Esophagus muscularis mucosa (tissue), 4 donors: ENCODE results near the gene NINJ1. TPM values are rescaled to one million over a fixed set of nuclear protein-coding genes. Genes with fewer than 3 reads are reported as not detected.

Source experiments
- DNase-seq: peaks from one replicate; pipeline ENCODE4 v3.0.0-alpha.2; 2017; ENCODE audit errors: extremely low spot score
- H3K27ac ChIP-seq, 4 donors: fragments of 200-600 bp; sonication (generic); replicated peaks in 1 of 4; 1 replicate in 3 of 4; 2 replicates in 1 of 4; pipeline ENCODE4 v1.5.1; 2016 to 2019; ENCODE audit warnings: mild to moderate bottlenecking in 1 of 4
- H3K27me3 ChIP-seq, 4 donors: fragments of 200-600 bp; sonication (generic); one replicate each; pipeline versions ENCODE4 v1.5.1 to v1.6.0; 2016 to 2019
- H3K36me3 ChIP-seq, 4 donors: fragments of 200-600 bp; sonication (generic); one replicate each; pipeline ENCODE4 v1.5.1; 2016 to 2019
- H3K4me1 ChIP-seq, 4 donors: fragments of 200-600 bp; sonication (generic); one replicate each; pipeline ENCODE4 v1.5.1; 2016 to 2019
- H3K4me3 ChIP-seq, 4 donors: fragments of 200-600 bp; sonication (generic); 1 replicate in 2 of 4; 2 replicates in 2 of 4; pipeline ENCODE4 v1.5.1; 2016 to 2019; ENCODE audit warnings: mild to moderate bottlenecking in 4 of 4, moderate library complexity in 1 of 4
- H3K9me3 ChIP-seq, 4 donors: fragments of 200-600 bp; sonication (generic); 1 replicate in 3 of 4; 2 replicates in 1 of 4; pipeline ENCODE4 v1.5.1; 2016 to 2019
- EP300 ChIP-seq: sonication (generic); formaldehyde crosslinking; IDR thresholded peaks from one replicate; pipeline ENCODE4 v1.6.1; 2017; ENCODE audit warnings: antibody characterized with exemption
- POLR2A ChIP-seq: fragments of 450-650 bp; IDR thresholded peaks from one replicate; pipeline ENCODE4 v1.6.1; 2017; ENCODE audit warnings: antibody characterized with exemption, moderate library complexity, mild to moderate bottlenecking, low read depth
- POLR2AphosphoS5 ChIP-seq, 2 donors: sonication (generic); formaldehyde crosslinking; IDR thresholded peaks; one replicate each; pipeline ENCODE4 v1.6.1; 2017; ENCODE audit warnings: antibody characterized with exemption in 2 of 2
- WGBS: methylation state at CpG from one replicate; pipeline ENCODE4 v1.1.5; 2018; 5-methylcytosine and 5-hydroxymethylcytosine counted together
- intact Hi-C: fragments of 100-400 bp; cut with DNase I; formaldehyde crosslinking; loops from one replicate; pipeline ENCODE4 v1.15.1; 2023
- total RNA-seq, 4 donors: library from RNA; depleted of rRNA; stranded (reverse); fragments of >200 nt; gene quantifications; one replicate each; pipeline versions ENCODE4 v1.1.0 to v1.2.1, GENCODE V29; 2016
- TF ChIP-seq, protein P1 (sequence below), 3 experiments: fragments of 200-600 bp in 2 of 3; fragments of 450-650 bp in 1 of 3; sonication (generic) in 2 of 3; IDR thresholded peaks; one replicate each; pipeline ENCODE4 v1.5.1; 2017 to 2019; ENCODE audit warnings: antibody characterized with exemption in 3 of 3, mild to moderate bottlenecking in 2 of 3, moderate library complexity in 1 of 3

Gene NINJ1
- total RNA-seq, 4 donors from 2014 or later: 69.3 to 90.6 (median 72.7) TPM

DNA sequence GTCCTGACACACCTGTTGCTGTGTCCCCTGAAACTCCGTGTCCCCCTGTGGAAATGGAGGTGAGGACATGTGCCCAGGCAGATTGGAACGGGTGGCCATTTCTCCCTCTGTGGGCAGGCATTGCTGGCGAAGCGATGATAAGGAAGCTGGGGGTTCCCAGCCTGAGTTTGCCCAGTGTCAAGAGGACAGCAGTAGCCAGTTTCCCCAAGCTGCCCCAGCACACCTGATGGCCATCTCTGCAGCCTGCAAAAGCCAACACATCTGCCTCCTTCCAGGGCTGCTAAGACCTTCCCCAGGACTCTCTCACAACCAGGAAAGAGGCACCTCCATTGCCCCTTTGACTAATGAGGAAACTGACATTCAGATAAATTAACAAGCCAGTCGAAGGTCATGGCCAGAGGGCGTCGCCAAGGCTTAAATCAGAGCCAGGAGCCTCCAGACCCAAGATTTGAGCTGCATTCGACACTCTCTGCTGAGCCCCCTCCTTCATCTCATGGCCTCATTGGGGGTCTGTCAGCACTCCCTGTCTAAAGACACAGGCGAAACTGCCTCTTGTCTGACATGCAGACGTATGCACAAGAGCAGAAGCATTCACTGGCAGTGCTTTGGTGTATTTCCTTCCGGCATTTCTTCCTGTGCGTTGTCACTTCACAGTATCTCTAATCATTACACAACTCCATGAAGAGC lies 39.5 kb upstream of the NINJ1 start:
- TF ChIP-seq POLR2AphosphoS5 (IDR thresholded peaks at IDR 0.05): no peak
- TF ChIP-seq, protein P1, sequence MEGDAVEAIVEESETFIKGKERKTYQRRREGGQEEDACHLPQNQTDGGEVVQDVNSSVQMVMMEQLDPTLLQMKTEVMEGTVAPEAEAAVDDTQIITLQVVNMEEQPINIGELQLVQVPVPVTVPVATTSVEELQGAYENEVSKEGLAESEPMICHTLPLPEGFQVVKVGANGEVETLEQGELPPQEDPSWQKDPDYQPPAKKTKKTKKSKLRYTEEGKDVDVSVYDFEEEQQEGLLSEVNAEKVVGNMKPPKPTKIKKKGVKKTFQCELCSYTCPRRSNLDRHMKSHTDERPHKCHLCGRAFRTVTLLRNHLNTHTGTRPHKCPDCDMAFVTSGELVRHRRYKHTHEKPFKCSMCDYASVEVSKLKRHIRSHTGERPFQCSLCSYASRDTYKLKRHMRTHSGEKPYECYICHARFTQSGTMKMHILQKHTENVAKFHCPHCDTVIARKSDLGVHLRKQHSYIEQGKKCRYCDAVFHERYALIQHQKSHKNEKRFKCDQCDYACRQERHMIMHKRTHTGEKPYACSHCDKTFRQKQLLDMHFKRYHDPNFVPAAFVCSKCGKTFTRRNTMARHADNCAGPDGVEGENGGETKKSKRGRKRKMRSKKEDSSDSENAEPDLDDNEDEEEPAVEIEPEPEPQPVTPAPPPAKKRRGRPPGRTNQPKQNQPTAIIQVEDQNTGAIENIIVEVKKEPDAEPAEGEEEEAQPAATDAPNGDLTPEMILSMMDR (IDR thresholded peaks at IDR 0.05): no peak
- TF ChIP-seq EP300: no peak
- TF ChIP-seq POLR2A: no peak
- H3K4me1 ChIP-seq: peaks cover 0 to 3% (median 0%) of the 10 kb centered on the region in 4 donors
- no peaks in the 10 kb centered on the region for H3K36me3 ChIP-seq
- H3K9me3 ChIP-seq: no peaks in the 10 kb centered on the region
- no peak for DNase-seq
- intact Hi-C loops: no loop called here
- 86% methylated on average over 11 of the region's 12 CpGs for WGBS
- H3K27me3 ChIP-seq: no peaks in the 10 kb centered on the region
- no peak overlapping the region for H3K27ac ChIP-seq
- no peak overlapping the region for H3K4me3 ChIP-seq

DNA sequence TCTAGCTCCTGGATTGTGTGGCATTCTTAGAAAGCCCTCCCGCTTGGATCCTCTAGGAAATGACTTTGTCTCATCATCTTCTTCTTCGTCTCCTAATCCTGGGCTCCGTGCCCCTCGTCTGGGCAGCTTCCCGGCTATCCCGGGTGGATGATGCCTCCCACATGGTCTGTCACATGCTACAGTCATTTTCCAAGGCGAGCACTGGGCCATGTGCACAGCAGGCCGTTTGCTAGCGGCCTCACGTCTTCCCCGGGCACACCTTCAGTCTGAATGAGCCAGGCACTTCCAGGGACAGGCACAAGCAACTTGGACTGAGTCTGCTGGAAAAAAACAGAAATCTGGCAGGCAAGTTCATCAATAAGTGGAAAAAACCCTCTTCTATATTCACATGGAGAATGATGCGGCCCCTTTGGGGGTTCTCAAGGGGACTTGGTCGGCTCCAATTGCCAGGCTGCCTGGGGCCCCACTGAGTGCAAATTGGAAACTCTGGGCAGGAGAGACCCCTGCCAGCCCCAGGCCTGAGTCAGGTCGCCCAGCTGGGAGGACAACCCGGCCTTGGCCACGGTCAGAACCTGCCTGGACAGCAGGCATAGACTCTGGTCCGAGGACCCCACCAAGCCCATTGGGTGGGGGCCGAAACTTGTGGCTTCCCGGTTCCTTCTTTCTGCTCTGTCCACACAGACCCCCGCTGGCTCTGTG lies 38.8 kb upstream of the NINJ1 start:
- Histone ChIP-seq H3K27me3 (no peaks in the 10 kb centered on the region), H3K4me1 (peaks cover 0 to 3% (median 0%) of the 10 kb centered on the region in 4 donors), H3K9me3 (no peaks in the 10 kb centered on the region), H3K4me3 (no peak overlapping the region), H3K36me3 (no peaks in the 10 kb centered on the region), H3K27ac (no peak overlapping the region)
- WGBS: 82% methylated on average over 15 of the region's 20 CpGs
- intact Hi-C loops: no loop called here
- TF ChIP-seq EP300 (no peak), POLR2AphosphoS5 (IDR thresholded peaks at IDR 0.05) (no peak), POLR2A (no peak)
- TF ChIP-seq, protein P1 (IDR thresholded peaks at IDR 0.05): no peak
- no peak for DNase-seq

DNA sequence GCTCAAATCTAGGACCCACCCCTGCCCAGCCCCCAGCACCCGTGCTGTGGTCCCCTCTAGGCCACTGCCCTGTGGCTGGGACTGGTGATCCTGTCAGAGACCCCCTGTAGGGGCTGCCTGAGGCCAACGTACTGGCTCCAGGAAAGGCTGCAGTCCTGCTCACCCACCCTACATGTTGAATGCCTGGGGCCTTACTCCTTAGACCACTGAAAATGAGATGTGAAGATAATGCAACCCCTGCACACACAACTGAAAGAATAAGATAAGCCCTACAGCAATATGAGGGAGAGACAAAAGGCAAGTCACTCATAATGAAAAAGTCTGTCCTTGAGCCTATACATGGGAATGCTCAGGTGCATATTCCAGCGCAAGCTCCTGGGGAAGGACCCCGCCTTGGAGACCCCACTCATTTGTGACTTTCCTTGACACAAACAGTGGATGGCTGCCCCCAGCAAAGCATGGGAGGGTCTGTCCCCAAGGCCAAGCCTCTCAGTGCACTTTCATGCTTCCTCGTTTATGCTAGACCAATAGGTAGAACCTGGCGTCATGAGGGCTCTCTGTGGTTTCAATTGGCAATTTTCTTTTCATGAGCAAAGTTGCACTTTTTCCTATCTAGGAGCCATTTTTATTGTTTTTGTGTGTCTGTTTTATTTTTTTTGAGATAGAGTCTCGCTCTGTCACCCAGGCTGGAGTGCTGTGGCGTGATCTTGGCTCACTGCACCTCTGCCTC lies 37.4 kb upstream of the NINJ1 start:
- peaks cover 0 to 3% (median 0%) of the 10 kb centered on the region in 4 donors for H3K4me1 ChIP-seq
- WGBS: 96% methylated on average over 8 of the region's 8 CpGs
- H3K27ac ChIP-seq: no peak overlapping the region
- no peak for TF ChIP-seq POLR2A
- no peak for TF ChIP-seq POLR2AphosphoS5 (IDR thresholded peaks at IDR 0.05)
- TF ChIP-seq, protein P1 (IDR thresholded peaks at IDR 0.05): no peak
- no peak for TF ChIP-seq EP300
- no peak for DNase-seq
- H3K36me3 ChIP-seq: no peaks in the 10 kb centered on the region
- no peaks in the 10 kb centered on the region for H3K27me3 ChIP-seq
- H3K9me3 ChIP-seq: no peaks in the 10 kb centered on the region
- H3K4me3 ChIP-seq: no peak overlapping the region
- intact Hi-C loops: no loop called here

DNA sequence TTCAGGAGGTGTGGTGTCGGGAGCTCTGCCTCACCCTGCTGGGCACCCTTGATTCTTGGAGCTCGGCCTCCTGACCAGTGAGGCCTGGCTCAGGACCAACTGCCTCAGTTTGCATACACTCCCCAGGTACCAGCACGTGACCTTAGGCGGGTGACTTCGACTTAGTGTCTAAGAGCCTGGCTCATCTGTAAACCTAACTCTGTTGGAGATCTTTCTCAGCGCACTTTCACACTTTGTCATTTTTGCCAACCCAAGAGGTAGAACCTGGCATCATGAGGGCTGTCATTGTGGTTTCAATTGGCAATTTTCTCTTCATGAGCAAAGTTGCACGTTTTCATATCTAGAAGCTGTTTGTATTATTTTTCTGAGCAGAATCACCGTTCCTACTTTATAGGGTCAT lies 36.5 kb upstream of the NINJ1 start:
- Histone ChIP-seq H3K9me3 (no peaks in the 10 kb centered on the region), H3K27ac (no peak overlapping the region), H3K4me3 (no peak overlapping the region), H3K36me3 (no peaks in the 10 kb centered on the region), H3K4me1 (peaks cover 0 to 3% (median 0%) of the 10 kb centered on the region in 4 donors), H3K27me3 (no peaks in the 10 kb centered on the region)
- 87% methylated on average over 8 of the region's 8 CpGs for WGBS
- DNase-seq: no peak
- intact Hi-C loops: no loop called here
- TF ChIP-seq POLR2A: no peak
- no peak for TF ChIP-seq EP300
- TF ChIP-seq, protein P1 (IDR thresholded peaks at IDR 0.05): no peak
- TF ChIP-seq POLR2AphosphoS5 (IDR thresholded peaks at IDR 0.05): no peak
